Mammary epithelial cell (primary cell): ENCODE results near the gene ANKRD7.

Experiments
- CTCF ChIP-seq, 2 donors: IDR thresholded peaks in 1 of 2; conservative IDR thresholded peaks in 1 of 2; 2 replicates each; pipeline ENCODE4 v1.5.1; 2011 to 2012; ENCODE audit warnings: inconsistent platforms in 2 of 2, low read length in 2 of 2, mild to moderate bottlenecking in 2 of 2, control low read depth in 1 of 2, low read depth in 1 of 2; ENCODE audit not compliant: insufficient read depth in 1 of 2; ENCODE audit errors: extremely low read depth in 1 of 2
- EZH2 ChIP-seq: IDR thresholded peaks from 2 replicates; pipeline ENCODE4 v1.6.1; 2012; ENCODE audit warnings: low read length, inconsistent platforms, borderline replicate concordance

GRCh38 chr7:118183428-118183785, 41.1 kb upstream of the ANKRD7 start:
- no peak for TF ChIP-seq CTCF (conservative IDR thresholded peaks at IDR 0.05 in 1 of 2, IDR thresholded peaks at IDR 0.05 in 1 of 2; ENCODE audit: extremely low read depth in 1 of 2, insufficient read depth in 1 of 2, low read depth in 1 of 2, low read length in 2 of 2)
- TF ChIP-seq EZH2: no peak
